ENCODE measurements around the gene RUFY4. TPM values are rescaled to one million over a fixed set of nuclear protein-coding genes. Genes with fewer than 3 reads are reported as not detected.

Gene RUFY4
- polyA plus RNA-seq, 1 experiment: not detected

- no peaks in the 10 kb centered on the region for H3K36me3 ChIP-seq (ENCODE audit: control insufficient read depth, insufficient read depth, low read length)
- no peak for TF ChIP-seq CTCF (IDR thresholded peaks at IDR 0.05; ENCODE audit: insufficient read depth, low read depth, low read length)
- H3K4me3 ChIP-seq (ENCODE audit: low read depth, low read length): no peak overlapping the region
- peaks cover 37% of the 10 kb centered on the region for H3K27me3 ChIP-seq (ENCODE audit: control insufficient read depth, insufficient read depth, low read length)
- DNase-seq (ENCODE audit: low read depth): no peak
- ChIA-PET POLR2A (no interaction called here), CTCF (interaction anchor here (0.8 to 8.1 kb wide), 20 partner anchors 10 to 1375 kb away, joined by 3 to 90 read pairs (median 6); partner anchors contain the start of gene IGFBP5)
These were observed 700 bp downstream of the RUFY4 start for GRCh38 chr2:218069606-218070300.

GRCh38 chr2:218070587-218070986 is 1.5 kb downstream of the RUFY4 start:
- Histone ChIP-seq H3K27me3 (ENCODE audit: control insufficient read depth, insufficient read depth, low read length) (peaks cover 41% of the 10 kb centered on the region), H3K4me3 (ENCODE audit: low read depth, low read length) (no peak overlapping the region), H3K36me3 (ENCODE audit: control insufficient read depth, insufficient read depth, low read length) (no peaks in the 10 kb centered on the region)
- POLR2A ChIA-PET: no interaction called here
- no peak for TF ChIP-seq CTCF (IDR thresholded peaks at IDR 0.05; ENCODE audit: insufficient read depth, low read depth, low read length)
- CTCF ChIA-PET: interaction anchor here (0.7 to 8.1 kb wide), 10 partner anchors 9 to 288 kb away, joined by 3 to 90 read pairs (median 5); no protein-coding TSS in a partner anchor
- DNase-seq (ENCODE audit: low read depth): no peak

- H3K36me3 ChIP-seq (ENCODE audit: control insufficient read depth, insufficient read depth, low read length): no peaks in the 10 kb centered on the region
- H3K27me3 ChIP-seq (ENCODE audit: control insufficient read depth, insufficient read depth, low read length): peaks cover 45% of the 10 kb centered on the region
- POLR2A ChIA-PET: no interaction called here
- CTCF ChIA-PET: interaction anchor here (1.0 to 8.1 kb wide), 6 partner anchors 9 to 285 kb away, joined by 3 to 90 read pairs (median 5); no protein-coding TSS in a partner anchor
- no peak overlapping the region for H3K4me3 ChIP-seq (ENCODE audit: low read depth, low read length)
- no peak for TF ChIP-seq CTCF (IDR thresholded peaks at IDR 0.05; ENCODE audit: insufficient read depth, low read depth, low read length)
- DNase-seq (ENCODE audit: low read depth): no peak
These were observed 2.3 kb downstream of the RUFY4 start for GRCh38 chr2:218071218-218071937.

GRCh38 chr2:218072002-218072401 is 2.9 kb downstream of the RUFY4 start:
- no peak overlapping the region for H3K4me3 ChIP-seq (ENCODE audit: low read depth, low read length)
- ChIA-PET CTCF (interaction anchor here (1.0 to 8.1 kb wide), 5 partner anchors 9 to 286 kb away, joined by 3 to 90 read pairs (median 4); no protein-coding TSS in a partner anchor), POLR2A (no interaction called here)
- no peak for DNase-seq (ENCODE audit: low read depth)
- TF ChIP-seq CTCF (IDR thresholded peaks at IDR 0.05; ENCODE audit: insufficient read depth, low read depth, low read length): no peak
- H3K36me3 ChIP-seq (ENCODE audit: control insufficient read depth, insufficient read depth, low read length): no peaks in the 10 kb centered on the region
- peaks cover 46% of the 10 kb centered on the region for H3K27me3 ChIP-seq (ENCODE audit: control insufficient read depth, insufficient read depth, low read length)

- POLR2A ChIA-PET: no interaction called here
- H3K4me3 ChIP-seq (ENCODE audit: low read depth, low read length): no peak overlapping the region
These were observed 3.5 kb downstream of the RUFY4 start for GRCh38 chr2:218072478-218073024.

More at GRCh38 chr2:218072478-218073024, 3.5 kb downstream of the RUFY4 start:
- TF ChIP-seq CTCF (IDR thresholded peaks at IDR 0.05; ENCODE audit: insufficient read depth, low read depth, low read length): no peak
- Histone ChIP-seq H3K27me3 (ENCODE audit: control insufficient read depth, insufficient read depth, low read length) (peaks cover 43% of the 10 kb centered on the region), H3K36me3 (ENCODE audit: control insufficient read depth, insufficient read depth, low read length) (no peaks in the 10 kb centered on the region)
- CTCF ChIA-PET: interaction anchor here (1.0 to 8.1 kb wide), 5 partner anchors 8 to 287 kb away, joined by 3 to 90 read pairs (median 17); no protein-coding TSS in a partner anchor
- DNase-seq (ENCODE audit: low read depth): no peak

Data from BJ (cell line).